VCaP (cell line): Measurements from ENCODE around the gene CHGA.

Source experiments
- H3K27ac ChIP-seq: fragments of 450-650 bp; 2 replicates; pipeline ENCODE4 v1.5.1; 2017
- TF ChIP-seq, protein P1 (sequence below): fragments of 450-650 bp; conservative IDR thresholded peaks from 2 replicates; pipeline ENCODE4 v1.5.1; 2017; ENCODE audit warnings: mild to moderate bottlenecking, moderate library complexity

CHGA gene

GRCh38 chr14:92897922-92898565, 24.9 kb upstream of the CHGA start:
- TF ChIP-seq, protein P1, sequence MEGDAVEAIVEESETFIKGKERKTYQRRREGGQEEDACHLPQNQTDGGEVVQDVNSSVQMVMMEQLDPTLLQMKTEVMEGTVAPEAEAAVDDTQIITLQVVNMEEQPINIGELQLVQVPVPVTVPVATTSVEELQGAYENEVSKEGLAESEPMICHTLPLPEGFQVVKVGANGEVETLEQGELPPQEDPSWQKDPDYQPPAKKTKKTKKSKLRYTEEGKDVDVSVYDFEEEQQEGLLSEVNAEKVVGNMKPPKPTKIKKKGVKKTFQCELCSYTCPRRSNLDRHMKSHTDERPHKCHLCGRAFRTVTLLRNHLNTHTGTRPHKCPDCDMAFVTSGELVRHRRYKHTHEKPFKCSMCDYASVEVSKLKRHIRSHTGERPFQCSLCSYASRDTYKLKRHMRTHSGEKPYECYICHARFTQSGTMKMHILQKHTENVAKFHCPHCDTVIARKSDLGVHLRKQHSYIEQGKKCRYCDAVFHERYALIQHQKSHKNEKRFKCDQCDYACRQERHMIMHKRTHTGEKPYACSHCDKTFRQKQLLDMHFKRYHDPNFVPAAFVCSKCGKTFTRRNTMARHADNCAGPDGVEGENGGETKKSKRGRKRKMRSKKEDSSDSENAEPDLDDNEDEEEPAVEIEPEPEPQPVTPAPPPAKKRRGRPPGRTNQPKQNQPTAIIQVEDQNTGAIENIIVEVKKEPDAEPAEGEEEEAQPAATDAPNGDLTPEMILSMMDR, result no peak
- no peak overlapping the region for H3K27ac ChIP-seq

- TF ChIP-seq, protein P1, result no peak
- H3K27ac ChIP-seq, result no peak overlapping the region
Measured at GRCh38 chr14:92898566-92899131, 24.3 kb upstream of the CHGA start.

DNA sequence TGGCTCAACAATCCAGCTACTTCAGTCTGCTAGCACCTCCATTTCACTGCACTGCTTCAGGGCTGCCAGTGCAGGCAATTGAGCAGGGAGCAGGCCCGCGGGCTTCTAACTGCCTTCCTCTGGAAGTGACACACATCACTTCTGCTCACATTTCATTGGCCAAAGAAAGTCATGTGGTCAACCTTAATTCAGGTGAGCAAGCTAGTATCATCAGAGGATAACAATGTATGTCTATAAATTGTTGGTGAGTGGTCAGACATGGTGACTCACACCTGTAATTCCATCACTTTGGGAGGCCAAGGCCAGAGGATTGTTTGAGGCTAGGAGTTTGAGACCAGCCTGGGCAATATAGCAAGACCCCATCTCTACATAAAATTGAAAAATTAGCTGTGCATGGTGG, 22.3 kb upstream of the CHGA start:
- no peak overlapping the region for H3K27ac ChIP-seq
- TF ChIP-seq, protein P1, result no peak

DNA sequence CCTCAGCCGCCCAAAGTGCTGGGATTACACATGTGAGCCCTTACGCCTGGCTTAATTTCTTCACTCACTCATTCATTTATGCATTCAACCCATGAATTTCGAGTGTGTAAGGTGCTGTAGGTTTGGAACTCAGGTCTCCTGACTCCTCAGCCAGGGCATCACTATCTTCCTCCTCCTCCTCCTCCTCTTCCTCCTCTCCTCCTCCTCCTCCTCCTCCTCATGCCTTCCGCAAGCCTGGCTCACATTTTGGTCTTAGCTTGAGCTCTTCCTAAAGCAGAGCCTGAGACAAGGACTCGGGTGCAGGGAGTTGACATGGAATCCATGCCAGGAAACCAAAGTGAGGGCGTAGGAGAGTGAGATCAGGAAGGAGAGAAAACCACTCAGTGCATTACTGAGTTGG, 20.8 kb upstream of the CHGA start:
- no peak overlapping the region for H3K27ac ChIP-seq
- TF ChIP-seq, protein P1, result no peak

- TF ChIP-seq, protein P1, result no peak
- H3K27ac ChIP-seq, result no peak overlapping the region
Measured at GRCh38 chr14:92902726-92903125, 20.2 kb upstream of the CHGA start.

DNA sequence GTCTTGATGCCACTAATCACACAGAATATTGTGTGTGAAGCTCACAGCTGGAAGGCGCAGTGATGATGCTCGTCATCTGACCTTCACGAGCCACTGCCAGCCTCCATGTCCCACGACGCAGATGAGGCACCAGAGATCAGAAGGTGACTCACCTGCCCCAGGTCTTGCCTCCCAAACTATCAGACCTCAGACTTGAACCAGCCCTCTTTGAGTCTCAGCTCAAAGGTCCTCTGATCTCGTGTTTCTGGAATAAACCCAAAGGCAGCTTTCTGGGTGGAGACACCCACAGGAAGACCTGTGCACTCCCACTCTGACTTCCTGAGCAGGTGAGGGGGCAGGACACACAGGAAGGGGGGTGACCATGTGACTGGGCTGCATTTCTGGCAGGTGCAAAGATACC, 19.6 kb upstream of the CHGA start:
- TF ChIP-seq, protein P1, result no peak
- H3K27ac ChIP-seq, result no peak overlapping the region

DNA sequence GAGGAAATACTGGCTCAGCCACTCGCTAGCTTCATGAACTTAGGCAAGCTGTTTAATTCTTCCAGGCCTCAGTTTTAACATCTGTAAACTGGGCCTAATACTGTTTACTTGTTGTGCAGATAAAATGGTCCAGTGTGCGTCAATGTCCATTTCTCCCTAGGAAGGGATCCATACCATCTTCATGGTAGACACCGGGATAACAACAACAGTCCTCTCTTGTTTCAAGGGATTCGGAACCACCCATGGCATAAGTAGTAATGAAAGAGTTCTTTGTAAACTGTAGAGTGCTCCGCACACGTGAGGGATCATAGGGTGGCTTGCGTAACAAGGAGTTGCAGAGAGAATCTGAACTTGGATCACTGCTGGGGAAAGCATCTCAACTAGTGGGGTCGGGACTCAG, 17.3 kb upstream of the CHGA start:
- TF ChIP-seq, protein P1, result no peak
- H3K27ac ChIP-seq, result no peak overlapping the region
